Activated naive CD4-positive, alpha-beta T cell (primary cell): ENCODE results near the gene KIRREL3.

ENCODE experiments used
- DNase-seq, 4 experiments: peaks; one replicate each; lab custom pipeline; 2025; lab: John Stamatoyannopoulos, UW

Gene KIRREL3

DNA sequence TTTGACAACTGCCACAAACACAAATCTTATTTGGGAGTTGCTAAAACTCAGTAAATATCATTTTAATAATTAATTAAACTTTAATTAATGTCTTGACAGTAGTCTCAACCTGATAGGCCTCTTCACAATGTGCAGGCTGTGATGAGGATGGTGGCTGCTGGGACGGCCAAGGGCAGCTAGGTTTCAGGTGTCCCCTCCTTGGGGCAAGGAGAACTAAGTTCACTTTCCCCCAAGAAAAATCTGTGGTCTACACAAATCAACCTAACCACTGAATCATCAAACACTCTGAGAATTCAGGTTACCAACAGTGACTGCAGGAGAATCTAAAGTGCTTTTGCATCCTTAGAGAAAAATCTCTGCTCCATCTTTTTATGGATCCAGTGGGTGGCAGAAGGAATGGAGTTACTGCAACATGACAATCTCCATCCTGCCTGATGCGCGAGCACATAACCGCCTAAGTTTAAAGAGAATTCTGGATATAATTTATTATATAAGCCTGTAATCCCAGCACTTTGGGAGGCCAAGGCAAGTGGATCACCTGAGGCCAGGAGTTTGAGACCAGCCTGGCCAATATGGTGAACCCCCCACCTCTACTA, 289.7 kb downstream of the KIRREL3 start:
- DNase-seq = no peak

DNA sequence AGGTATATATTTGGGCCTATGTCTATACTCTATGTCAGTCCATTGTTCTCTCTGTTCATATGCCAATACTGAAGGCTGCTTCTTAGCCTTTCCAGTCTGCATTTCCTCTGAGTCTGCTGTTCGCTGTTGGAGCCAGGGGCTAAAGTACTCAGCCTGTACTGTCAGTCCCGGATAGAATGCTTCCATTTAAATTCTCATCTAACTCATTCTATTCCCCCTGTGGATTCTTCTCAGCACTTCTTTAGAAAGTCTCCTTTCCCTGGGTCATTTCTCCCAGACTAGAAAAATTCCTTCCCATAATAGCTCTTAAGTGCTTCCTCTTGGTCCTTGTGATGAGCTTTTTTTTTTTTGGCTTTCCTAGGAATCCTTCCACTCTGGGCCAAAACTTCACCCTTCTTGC, 293.1 kb downstream of the KIRREL3 start:
- no peak for DNase-seq

DNA sequence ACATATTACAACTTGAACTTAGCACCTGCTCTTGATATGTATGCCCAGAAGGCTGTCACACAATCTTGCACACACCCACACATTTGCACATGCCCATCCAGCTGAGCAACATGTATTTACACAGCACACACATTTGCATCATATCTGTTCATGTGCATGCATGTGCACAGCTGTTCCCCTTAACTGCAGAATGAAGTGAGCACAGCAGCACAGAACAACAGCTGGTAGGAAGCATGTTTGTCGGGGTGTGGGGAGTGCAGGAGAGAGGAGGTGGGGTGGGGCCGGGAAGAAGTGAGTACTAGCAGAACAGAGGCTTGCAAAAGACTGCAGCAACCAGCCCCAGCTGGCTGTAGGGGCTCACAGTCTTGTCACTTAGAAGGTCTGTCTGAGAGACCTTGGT, 296.5 kb downstream of the KIRREL3 start:
- DNase-seq = no peak

DNA sequence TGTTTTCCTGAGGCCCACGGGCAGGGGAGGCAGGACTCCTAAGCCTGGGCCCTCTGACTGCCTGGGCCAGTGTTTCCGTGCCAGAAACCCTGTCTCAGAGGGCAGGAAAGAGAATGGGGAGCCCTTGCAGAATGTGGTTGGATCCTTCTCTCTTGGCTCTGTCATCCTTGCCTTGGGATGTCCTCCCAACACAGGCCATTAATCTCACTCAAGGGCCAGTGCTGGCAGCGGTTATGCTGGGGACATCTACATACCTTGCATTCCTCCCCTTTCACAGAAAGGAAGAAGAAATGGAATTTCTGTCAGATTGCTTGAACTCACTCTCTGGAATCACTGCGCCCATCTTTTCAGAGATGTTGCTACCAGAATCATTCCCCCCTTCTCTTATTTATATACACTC, 296.9 kb downstream of the KIRREL3 start:
- no peak for DNase-seq

DNA sequence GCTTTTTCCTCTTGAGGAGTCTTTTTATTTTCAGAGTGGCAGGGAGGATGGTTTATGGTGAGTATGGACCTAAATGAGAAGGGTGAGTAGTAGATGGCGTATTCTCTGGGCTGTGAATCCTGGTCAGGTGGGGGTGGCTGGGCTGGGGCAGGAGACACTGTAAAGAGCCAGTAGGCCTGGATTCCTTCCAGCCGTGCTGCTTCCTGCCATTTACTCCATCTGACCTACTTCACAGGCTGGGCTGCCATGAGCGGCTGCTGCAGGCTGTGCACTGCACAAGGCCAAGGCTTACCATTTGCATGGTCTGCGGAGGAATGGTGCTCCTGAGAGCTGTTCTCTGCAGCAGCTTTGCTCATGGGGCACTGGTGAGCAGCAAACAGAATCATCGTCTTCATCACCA, 297.6 kb downstream of the KIRREL3 start:
- DNase-seq = no peak

DNA sequence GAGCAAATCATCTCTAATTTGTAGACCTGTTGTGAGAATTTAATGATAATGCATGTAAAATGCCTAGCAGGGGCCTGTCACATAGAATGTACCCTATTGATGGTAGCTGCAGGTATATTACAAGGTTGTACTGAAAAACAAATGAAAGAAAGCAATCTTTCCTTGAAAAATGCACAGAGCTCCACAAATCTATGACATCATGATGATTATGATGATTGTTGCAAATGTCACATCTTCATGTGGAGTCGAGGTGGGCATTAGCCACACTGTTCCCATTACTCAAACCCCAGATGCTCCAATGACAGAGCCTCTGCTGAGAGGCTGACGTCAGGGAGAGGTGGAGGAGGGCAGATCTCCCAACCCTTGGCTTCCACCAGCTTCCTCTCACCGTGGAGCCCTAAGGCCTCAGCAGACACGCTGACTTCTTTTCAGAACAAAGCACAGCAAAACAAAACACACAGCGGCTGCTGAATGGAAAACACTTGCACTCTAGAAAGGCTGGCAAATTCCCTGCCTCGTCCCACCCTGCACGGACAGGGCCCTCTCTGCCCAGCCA, 298.3 kb downstream of the KIRREL3 start:
- no peak for DNase-seq

DNA sequence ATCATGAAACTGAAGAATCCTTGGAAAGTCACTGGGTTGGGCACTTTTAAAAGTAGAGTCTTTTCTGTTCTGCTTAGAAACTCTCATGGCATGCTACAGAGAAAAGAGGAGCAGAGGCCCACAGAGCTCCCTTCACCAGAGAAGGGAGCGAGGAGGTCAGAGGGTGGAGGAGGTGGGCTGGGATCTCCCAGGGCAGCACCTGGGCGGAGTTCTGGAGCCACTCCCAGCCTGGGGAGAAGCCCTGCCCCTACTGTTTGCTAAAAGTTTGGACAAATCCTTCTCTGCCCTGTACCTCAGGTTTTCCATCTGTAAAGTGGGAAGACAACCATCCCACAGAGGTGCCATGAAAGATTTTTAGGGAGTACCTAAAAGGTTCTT, 299.1 kb downstream of the KIRREL3 start:
- DNase-seq = no peak

DNA sequence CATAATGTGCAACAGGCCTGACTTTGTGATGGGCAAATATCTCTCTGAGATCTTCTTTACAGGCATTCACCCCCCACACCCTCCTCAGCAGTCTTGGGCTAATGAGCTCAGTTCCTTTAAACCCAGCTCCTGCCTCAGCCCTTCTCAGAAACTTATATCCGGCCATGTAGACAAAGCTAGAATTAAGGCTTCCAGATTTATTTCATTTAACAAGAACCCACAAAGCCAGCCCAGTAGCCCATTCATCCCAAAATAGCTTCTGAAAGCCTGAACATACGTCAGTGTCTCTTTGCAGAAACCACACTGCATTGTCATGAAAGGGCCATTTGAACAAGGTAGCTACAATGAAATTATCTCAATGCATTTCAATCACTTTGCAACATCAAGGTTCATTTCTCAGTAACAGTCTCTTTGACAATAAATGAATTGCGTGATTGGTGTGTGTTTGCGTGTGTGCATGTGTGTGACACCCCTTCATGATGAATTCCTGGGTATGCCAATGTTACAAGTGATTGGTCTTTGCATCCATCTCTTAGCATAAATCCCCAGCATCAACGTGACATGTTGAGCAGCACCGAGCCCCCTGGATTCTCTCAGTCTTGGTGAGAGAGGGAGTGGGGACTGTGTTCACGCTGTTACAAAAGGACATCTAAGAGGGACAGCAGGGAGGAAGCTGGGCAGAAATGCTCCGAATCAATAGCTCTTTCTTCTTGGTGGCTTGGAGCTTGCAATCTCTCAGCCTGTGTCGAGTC, 299.6 kb downstream of the KIRREL3 start:
- DNase-seq = no peak

DNA sequence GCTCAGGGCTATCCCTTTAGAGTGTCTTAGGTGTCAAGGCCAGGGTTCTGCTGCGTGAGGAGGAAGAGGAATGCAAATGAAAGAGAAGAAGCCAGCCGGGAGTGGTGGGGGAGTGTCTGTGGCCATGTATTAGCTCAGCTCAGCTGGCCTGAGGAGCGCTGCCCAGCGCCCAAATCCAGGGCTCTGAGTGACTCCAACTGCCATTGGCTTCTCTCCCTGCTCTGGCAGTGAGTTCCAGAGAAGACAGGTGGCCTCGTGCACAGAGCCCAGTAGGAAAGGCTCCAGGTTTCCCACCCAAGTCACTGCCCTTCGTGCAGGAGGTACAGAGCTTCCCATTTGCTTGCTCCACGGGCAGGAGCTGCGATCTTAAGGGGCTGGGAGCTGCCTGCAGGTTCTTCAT, 302.0 kb downstream of the KIRREL3 start:
- DNase-seq = no peak

DNA sequence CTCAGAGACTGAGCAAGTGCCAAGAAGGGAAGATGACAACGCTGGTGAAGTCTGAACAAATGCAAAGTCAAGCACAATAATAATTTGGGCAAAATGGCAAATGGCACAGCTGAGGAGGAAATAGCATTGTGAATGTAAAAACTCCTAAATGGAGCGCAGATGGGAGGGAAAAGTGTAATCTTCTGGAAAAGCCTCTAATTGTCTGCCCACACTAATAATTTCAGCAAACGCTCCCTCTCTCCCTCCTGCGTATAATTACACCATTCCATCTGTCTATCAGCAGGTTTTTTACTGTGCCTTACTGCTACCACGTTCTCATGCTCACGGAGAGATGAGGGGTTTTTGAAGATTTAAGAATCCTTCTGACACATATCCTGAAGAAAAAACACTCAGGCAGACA, 302.6 kb downstream of the KIRREL3 start:
- no peak for DNase-seq

DNA sequence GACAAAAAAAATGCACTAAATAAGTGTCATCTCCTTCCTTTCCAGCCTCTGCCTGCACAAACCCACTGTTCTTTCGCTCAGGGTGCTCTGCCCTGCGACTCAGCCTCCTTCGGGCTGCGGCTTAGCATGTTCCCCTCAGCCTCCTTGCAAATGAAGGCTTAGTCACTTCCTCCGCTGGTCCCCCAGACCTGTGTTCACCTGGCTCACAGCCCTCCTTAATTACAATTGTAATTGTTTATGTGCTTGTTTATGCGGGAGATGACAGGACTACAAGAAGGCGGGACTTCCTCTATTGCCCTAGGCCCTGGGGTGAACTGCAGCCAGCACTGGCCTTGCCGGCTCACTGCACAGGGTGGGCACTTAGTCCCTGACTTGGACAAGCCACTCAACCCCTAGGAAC, 303.6 kb downstream of the KIRREL3 start:
- no peak for DNase-seq

DNA sequence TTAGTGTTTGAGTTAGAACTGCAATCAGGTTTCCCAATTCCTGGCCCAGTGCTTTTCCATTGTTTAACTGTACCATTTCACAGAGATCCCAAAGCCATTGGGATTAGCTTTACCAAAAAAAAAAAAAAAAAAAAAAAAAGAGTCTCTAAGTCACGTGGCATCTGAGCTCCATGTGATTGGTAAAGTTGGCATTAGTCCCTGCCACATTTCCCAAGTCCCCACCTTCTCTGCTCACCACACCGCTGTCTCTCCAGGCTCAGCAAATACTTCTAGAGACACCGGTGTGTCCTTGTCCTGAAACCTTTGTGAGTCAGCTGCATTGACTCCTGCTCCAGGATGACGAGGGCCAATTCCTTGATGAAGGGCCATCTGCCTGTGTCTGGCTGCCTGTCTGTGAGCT, 305.3 kb downstream of the KIRREL3 start:
- DNase-seq = no peak

DNA sequence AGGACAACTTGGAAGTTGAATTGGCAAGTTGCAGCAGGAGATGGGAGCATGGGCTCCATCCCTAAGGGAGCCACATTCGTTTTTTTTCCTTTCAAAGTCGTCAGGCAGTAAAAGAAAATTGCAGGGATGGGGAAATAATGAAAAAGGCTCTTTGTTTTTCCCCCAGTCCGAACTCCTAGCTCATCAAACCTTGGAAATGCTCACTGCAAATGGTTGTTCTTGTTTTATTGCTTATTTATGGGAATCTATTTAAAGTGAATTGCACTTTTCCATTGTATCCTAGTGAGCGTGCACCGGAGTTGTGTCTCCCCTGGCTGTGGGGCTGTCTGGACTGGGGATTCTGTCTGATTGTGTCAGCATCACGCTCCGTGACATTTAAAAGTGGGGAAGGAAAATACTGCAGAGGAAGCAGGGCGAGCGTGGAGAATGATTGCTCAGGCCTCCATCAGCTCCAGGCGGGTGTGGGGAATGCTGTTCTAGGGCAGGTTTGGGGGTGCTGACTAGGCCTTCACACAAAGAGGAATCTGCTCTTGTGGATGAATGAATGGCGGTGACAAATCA, 306.4 kb downstream of the KIRREL3 start:
- DNase-seq = no peak

DNA sequence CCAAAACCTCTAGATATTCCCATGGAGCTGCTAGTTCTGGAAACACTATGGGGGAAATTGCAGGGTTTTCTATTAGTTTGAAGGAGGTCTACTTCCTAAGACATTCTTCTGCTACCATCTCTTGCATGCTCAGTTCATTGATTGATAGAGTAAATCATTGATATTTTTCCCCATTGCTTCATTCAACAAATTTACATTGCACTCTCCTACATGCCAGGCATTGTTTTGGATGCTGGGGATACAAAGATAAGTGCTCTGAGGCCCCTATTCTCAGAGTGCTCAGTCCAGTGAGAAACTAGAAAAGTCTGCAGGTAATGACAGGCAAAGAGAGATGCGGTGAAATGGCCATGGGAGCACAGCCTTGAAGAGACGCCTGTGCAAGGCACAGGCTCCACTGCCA, 313.1 kb downstream of the KIRREL3 start:
- no peak for DNase-seq

DNA sequence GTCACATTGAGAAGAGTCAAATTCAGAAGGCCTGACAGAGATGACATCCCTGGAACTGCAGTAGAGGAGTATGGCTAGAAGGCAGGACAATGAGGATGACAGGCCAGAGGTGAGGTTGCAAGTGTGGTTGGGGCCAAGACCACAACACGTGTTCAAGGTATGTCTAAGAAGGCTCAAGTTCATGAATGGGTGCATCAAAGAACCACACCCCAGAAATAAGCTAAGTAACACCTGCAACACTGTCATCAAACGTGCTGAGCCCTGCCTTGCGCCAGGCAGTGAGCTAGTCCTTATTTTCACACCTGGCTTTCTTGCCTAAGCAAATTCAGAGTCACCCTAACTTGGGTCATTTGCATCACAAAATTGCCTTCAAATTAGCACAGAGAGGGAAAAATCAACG, 313.6 kb downstream of the KIRREL3 start:
- no peak for DNase-seq

DNA sequence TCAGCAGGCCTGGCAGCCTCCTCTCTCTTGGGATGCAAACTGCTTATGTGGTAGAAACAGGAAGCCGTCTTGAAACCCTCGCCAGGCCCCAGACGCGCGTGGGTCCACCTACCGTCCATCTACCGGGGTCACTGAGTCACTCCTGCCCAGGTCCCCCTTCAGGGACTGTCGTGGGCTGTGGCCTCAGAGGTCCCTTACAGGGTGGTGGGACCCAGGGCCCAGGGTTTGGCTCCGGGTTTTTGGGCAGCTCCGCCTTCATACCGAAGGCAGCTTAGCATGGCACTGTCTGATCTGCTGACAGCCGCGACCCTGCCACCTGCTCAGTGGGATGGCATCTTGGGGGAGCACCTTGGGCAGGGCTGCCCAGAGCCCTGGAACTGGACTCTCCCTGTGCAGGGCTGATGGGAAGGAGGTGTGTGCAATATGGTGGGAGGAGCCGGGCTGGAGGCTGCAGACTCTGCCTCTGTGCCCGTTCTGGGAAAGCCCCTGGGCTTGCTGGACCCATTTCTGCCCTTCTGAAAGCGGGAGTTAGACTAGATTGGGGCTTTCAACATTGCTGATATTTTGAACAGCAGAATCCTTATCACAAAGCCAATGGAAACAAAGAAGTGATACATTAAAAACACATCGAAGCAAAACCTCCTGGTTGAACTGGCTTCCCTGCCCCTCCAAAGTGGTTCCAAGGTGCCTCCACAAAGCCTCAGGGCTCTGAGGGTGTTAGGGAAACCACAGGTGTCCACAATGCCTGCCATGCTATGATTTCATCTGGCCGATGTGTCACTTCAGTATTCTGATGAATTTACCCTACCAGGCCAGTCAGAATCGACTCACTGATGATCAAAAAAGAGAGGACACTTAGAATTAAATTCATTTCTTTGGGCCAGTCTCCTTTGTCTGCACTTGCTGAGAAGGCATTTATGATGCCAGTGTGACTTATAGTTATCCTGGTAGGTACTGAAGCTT, 316.5 kb downstream of the KIRREL3 start:
- DNase-seq = no peak

DNA sequence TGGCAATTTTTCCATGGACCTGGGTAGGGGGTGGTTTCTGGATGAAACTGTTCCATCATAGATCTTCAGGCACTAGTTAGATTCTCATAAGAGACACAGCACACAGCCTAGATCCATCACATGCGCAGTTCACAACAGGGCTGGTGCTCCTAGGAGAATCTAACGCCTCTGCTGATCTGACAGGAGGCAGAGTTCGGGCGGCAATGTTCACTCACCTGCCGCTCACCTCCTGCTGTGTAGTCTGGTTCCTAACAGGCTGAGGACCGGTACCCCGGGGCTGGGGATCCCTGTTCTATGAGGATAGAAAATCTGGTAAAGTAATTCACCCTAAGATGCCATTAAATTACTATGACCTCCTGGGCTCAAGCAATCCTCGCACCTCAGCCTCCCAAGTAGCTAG, 318.0 kb downstream of the KIRREL3 start:
- no peak for DNase-seq

DNA sequence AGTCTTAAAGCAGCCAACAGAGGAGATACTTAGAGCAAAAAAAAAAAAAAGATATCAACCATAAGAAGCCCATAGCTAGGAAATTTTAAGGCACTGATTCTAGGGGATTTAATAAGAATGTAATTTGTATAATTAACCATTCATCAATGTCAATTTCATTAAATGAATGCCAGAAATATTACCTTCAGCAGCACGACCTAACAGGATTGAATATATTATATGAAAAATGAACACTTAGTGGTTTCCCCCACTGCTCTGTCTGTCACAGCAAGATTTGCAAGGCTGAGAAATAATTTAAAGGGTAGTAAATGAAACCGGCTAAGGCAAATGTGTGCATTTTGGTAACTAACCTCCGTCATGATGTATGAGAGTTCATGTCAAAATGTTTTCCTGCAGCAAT, 319.9 kb downstream of the KIRREL3 start:
- no peak for DNase-seq

DNA sequence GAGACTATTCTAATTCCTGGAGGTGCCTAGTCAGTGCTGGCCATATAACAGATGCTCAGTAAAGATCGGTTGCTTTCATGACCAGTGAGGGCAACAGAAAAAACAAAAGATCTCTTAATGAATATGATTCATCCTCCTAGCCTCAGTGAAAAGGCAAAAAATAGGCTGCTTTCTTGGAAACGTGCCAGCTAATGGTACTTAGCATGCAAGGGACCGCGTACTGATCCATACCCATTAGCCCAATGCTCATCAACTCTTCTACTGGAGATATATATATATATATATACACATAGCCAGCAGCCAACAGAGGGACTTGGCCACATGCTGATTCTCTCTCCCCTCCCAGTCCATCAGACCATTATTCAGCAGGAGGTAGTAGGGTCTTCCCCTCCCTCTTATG, 320.4 kb downstream of the KIRREL3 start:
- no peak for DNase-seq

DNA sequence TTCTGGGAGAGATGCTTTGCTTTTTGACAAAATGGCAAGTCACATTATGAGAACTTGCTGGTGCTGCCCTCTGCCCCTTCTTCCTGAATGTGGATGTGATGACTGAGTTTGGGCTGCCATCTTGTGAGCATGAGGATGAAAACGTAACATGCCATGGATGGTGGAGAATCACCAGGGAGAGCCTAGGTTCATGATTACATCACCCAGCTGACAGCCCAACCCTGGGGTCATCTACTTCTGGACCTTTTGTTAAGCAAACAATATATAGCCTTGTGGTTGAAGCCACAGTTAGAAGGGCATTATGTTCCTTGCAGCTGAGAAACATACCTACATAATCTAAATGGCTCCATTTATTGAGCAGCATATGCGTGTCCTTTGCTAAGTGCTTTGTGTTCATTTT, 321.5 kb downstream of the KIRREL3 start:
- DNase-seq = no peak

DNA sequence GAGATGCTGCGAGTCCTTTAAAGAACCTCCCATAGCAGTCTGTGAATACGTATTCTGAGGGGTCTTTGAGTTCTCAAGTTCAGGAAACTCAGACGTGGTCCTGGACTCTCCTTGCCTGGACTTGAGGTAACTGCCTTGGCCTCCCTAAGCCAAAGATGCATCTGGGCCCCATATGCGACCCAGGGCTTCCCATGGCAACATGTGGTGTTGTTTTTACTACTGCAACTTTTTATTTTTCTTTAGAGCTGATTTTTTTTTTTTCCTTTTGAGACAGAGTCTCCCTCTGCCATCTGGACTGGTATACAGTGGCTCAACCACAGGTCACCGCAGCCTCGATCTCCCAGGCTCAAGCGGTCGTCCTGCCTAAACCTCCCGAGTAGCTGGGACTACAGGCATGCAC, 324.0 kb downstream of the KIRREL3 start:
- DNase-seq = no peak

DNA sequence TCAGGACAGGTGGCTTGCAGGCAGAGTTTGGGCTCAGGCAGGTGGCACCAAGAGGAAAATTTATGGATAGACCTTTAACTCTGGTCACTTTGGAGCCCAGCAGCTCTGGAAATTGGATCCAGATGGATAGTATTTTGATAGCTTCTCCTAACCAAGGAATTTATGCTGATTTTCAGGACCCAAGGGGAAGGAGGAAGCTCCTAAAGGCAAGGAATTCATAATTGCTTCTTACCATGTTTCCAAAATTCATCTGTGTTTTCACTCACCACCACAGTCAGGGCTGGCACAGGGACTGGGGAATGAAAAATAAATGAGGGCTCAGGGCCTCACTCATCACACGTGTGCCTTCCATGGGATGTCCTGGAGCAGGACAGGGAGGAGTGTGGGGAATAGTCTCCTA, 327.3 kb downstream of the KIRREL3 start:
- DNase-seq = no peak
